H9 (cell line): ENCODE data around the gene TASOR2. TPM values are rescaled to one million over a fixed set of nuclear protein-coding genes. Genes with fewer than 3 reads are reported as not detected.
A peak's percentile ranks its signal among the peaks of the same experiment; 100 is the strongest.

Experiments
- DNase-seq: peaks from one replicate; pipeline ENCODE4 v3.0.0-alpha.2; 2017
- H2AFZ ChIP-seq: one replicate; pipeline ENCODE4 v1.6.1; 2013; ENCODE audit warnings: mild to moderate bottlenecking, low read length, control low read depth, moderate library complexity
- H2AK5ac ChIP-seq: 2 replicates; pipeline ENCODE4 v1.6.1; 2013; ENCODE audit warnings: low read length, control low read depth, mixed read lengths; ENCODE audit not compliant: insufficient read length
- H2BK120ac ChIP-seq: one replicate; pipeline ENCODE4 v1.6.1; 2013; ENCODE audit warnings: low read depth, mild to moderate bottlenecking, low read length, control low read depth, inconsistent platforms; ENCODE audit not compliant: poor library complexity, severe bottlenecking
- H2BK12ac ChIP-seq: 2 replicates; pipeline ENCODE4 v1.6.1; 2013; ENCODE audit warnings: low read length, control low read depth, mixed read lengths, low read depth; ENCODE audit not compliant: insufficient read length
- H2BK15ac ChIP-seq: 2 replicates; pipeline ENCODE4 v1.6.1; 2013; ENCODE audit warnings: low read depth, low read length, control low read depth
- H2BK20ac ChIP-seq: one replicate; pipeline ENCODE4 v1.6.1; 2013; ENCODE audit warnings: low read depth, mild to moderate bottlenecking, low read length, control low read depth, inconsistent platforms; ENCODE audit not compliant: poor library complexity, severe bottlenecking
- H2BK5ac ChIP-seq: 2 replicates; pipeline ENCODE4 v1.6.1; 2013; ENCODE audit warnings: low read length, control low read depth, mixed read lengths; ENCODE audit not compliant: insufficient read length
- H3K14ac ChIP-seq: 2 replicates; pipeline ENCODE4 v1.6.1; 2013; ENCODE audit warnings: low read length, control low read depth; ENCODE audit not compliant: insufficient read depth
- H3K18ac ChIP-seq: 2 replicates; pipeline ENCODE4 v1.6.1; 2013; ENCODE audit warnings: low read depth, mild to moderate bottlenecking, mixed read lengths, low read length, control low read depth; ENCODE audit not compliant: insufficient read length
- H3K23ac ChIP-seq: 2 replicates; pipeline ENCODE4 v1.6.1; 2013; ENCODE audit warnings: low read length, control low read depth, mixed read lengths, low read depth; ENCODE audit not compliant: insufficient read length
- H3K23me2 ChIP-seq: 2 replicates; pipeline ENCODE4 v1.6.1; 2013; ENCODE audit warnings: low read depth, mild to moderate bottlenecking, mixed read lengths, low read length, control low read depth; ENCODE audit not compliant: insufficient read length, poor library complexity, severe bottlenecking
- H3K27ac ChIP-seq: 2 replicates; pipeline ENCODE4 v1.5.1; 2013; ENCODE audit warnings: low read length, control low read depth, mixed read lengths, low read depth; ENCODE audit not compliant: insufficient read length
- H3K27me3 ChIP-seq: 2 replicates; pipeline ENCODE4 v1.6.1; 2013; ENCODE audit warnings: low read length, control low read depth, inconsistent platforms; ENCODE audit not compliant: insufficient read depth
- H3K4ac ChIP-seq: 2 replicates; pipeline ENCODE4 v1.6.1; 2013; ENCODE audit warnings: low read depth, mild to moderate bottlenecking, control low read depth, inconsistent platforms, low read length, moderate library complexity
- H3K4me1 ChIP-seq: 2 replicates; pipeline ENCODE4 v1.6.1; 2013; ENCODE audit warnings: low read length, control low read depth, inconsistent platforms; ENCODE audit not compliant: insufficient read depth
- H3K4me2 ChIP-seq: 2 replicates; pipeline ENCODE4 v1.6.1; 2013; ENCODE audit warnings: low read length, control low read depth, mixed read lengths; ENCODE audit not compliant: insufficient read length, insufficient read depth
- H3K56ac ChIP-seq: 2 replicates; pipeline ENCODE4 v1.6.1; 2013; ENCODE audit warnings: low read depth, mild to moderate bottlenecking, mixed read lengths, low read length, control low read depth; ENCODE audit not compliant: insufficient read length
- H3K79me1 ChIP-seq: 2 replicates; pipeline ENCODE4 v1.6.1; 2013; ENCODE audit warnings: low read depth, mild to moderate bottlenecking, moderate library complexity, low read length, control low read depth, inconsistent platforms; ENCODE audit not compliant: insufficient read depth, poor library complexity, severe bottlenecking
- H3K79me2 ChIP-seq: 2 replicates; pipeline ENCODE4 v1.6.1; 2013; ENCODE audit warnings: low read length, control low read depth, inconsistent platforms; ENCODE audit not compliant: insufficient read depth
- H3K9ac ChIP-seq: 2 replicates; pipeline ENCODE4 v1.6.1; 2013; ENCODE audit warnings: low read length, control low read depth, mixed read lengths; ENCODE audit not compliant: insufficient read length; ENCODE audit errors: extremely low read depth
- H3K9me3 ChIP-seq: one replicate; pipeline ENCODE4 v1.6.1; 2013; ENCODE audit warnings: low read depth, low read length, inconsistent platforms; ENCODE audit not compliant: control insufficient read depth
- H3T11ph ChIP-seq: one replicate; pipeline ENCODE4 v1.6.1; 2013; ENCODE audit warnings: mild to moderate bottlenecking, low read length, control low read depth, inconsistent platforms
- H4K20me1 ChIP-seq: one replicate; pipeline ENCODE4 v1.6.1; 2013; ENCODE audit not compliant: control insufficient read depth, insufficient read length, insufficient read depth
- H4K5ac ChIP-seq: 2 replicates; pipeline ENCODE4 v1.6.1; 2013; ENCODE audit warnings: low read depth, mild to moderate bottlenecking, mixed read lengths, low read length, control low read depth; ENCODE audit not compliant: insufficient read length
- H4K8ac ChIP-seq: replicated peaks from 2 replicates; pipeline ENCODE4 v1.6.1; 2013; ENCODE audit warnings: low read length, control low read depth, mixed read lengths, low read depth; ENCODE audit not compliant: insufficient read length
- H4K91ac ChIP-seq: 2 replicates; pipeline ENCODE4 v1.6.1; 2013; ENCODE audit warnings: low read depth, mild to moderate bottlenecking, moderate library complexity, mixed read lengths, low read length, control low read depth; ENCODE audit not compliant: insufficient read length
- H3K27ac Mint-ChIP-seq, 3 experiments: 2 replicates in 2 of 3; 3 replicates in 1 of 3; pipeline ENCODE4 v1.8.0; 2020 to 2021; ENCODE audit warnings: mixed read lengths in 3 of 3, mild to moderate bottlenecking in 1 of 3, moderate library complexity in 1 of 3
- H3K27me3 Mint-ChIP-seq: 2 replicates; pipeline ENCODE4 v1.8.0; 2021; ENCODE audit warnings: low read depth, mild to moderate bottlenecking, moderate library complexity, mixed read lengths
- H3K36me3 Mint-ChIP-seq, 3 experiments: 2 replicates in 2 of 3; 3 replicates in 1 of 3; pipeline ENCODE4 v1.8.0; 2020 to 2021; ENCODE audit warnings: low read depth in 3 of 3, mixed read lengths in 3 of 3; ENCODE audit not compliant: insufficient read depth in 1 of 3
- H3K4me1 Mint-ChIP-seq, 2 experiments: 2 replicates each; pipeline ENCODE4 v1.8.0; 2020; ENCODE audit warnings: mixed read lengths in 2 of 2
- H3K4me3 Mint-ChIP-seq, 2 experiments: 2 replicates in 1 of 2; 3 replicates in 1 of 2; pipeline ENCODE4 v1.8.0; 2020 to 2021; ENCODE audit warnings: mild to moderate bottlenecking in 2 of 2, mixed read lengths in 2 of 2, moderate library complexity in 1 of 2
- H3K9me3 Mint-ChIP-seq, 2 experiments: 2 replicates in 1 of 2; 3 replicates in 1 of 2; pipeline ENCODE4 v1.8.0; 2020; ENCODE audit warnings: mild to moderate bottlenecking in 2 of 2, mixed read lengths in 2 of 2, moderate library complexity in 1 of 2
- CTCF ChIP-seq: fragments of 200-600 bp; sonication (generic); conservative IDR thresholded peaks from 3 replicates; pipeline ENCODE4 v1.8.0; 2021; ENCODE audit warnings: antibody characterized with exemption, mild to moderate bottlenecking
- WGBS: extraction: QIAGEN DNeasy Blood & Tissue Kit; methylation state at CpG from one replicate; pipeline ENCODE4 v1.1.7; 2013; ENCODE audit warnings: missing lambda C conversion rate, low lambda C conversion rate, mixed read lengths; ENCODE audit not compliant: insufficient read length; ENCODE audit errors: extremely low coverage; 5-methylcytosine and 5-hydroxymethylcytosine counted together
- total RNA-seq: library from RNA; stranded (reverse); gene quantifications from 2 replicates; pipeline ENCODE4 v1.2.1, GENCODE V29; 2021

TASOR2 gene
- total RNA-seq, 1 experiment from 2014 or later = 64.5 TPM

- Histone ChIP-seq H3K9ac (no peak overlapping the region), H4K8ac (no peak overlapping the region), H2AFZ (no peak overlapping the region), H2BK20ac (no peak overlapping the region), H3K18ac (no peak overlapping the region), H3T11ph (no peak overlapping the region), H3K79me1 (peaks cover 2% of the 10 kb centered on the region), H2BK15ac (no peak overlapping the region), H2BK12ac (no peak overlapping the region), H3K27me3 (no peaks in the 10 kb centered on the region), H4K5ac (no peak overlapping the region), H3K23ac (no peak overlapping the region), H2AK5ac (no peak overlapping the region), H3K14ac (no peak overlapping the region), H4K20me1 (no peaks in the 10 kb centered on the region), H3K79me2 (peaks cover 30% of the 10 kb centered on the region; the same call in 1 of the 2 replicates), H2BK5ac (no peak overlapping the region), H3K9me3 (no peaks in the 10 kb centered on the region), H3K4ac (no peak overlapping the region), H3K4me2 (no peak overlapping the region), H2BK120ac (no peak overlapping the region), H3K23me2 (peaks cover under 1% of the 10 kb centered on the region), H4K91ac (no peak overlapping the region), H3K4me1 (peaks cover 4% of the 10 kb centered on the region; the same call in 1 of the 2 replicates), H3K56ac (no peak overlapping the region), H3K27ac (no peak overlapping the region)
- WGBS = no CpG with 5 or more reads among the region's 1 CpG
- no peak for DNase-seq
- Mint-ChIP-seq H3K9me3 (no peaks in the 10 kb centered on the region), H3K27me3 (no peaks in the 10 kb centered on the region), H3K27ac (peak overlapping the region in 2 of 3 experiments; percentile 31 to 79; a peak in 3 of 7 replicates), H3K4me3 (no peak overlapping the region), H3K4me1 (peaks cover 32 to 36% of the 10 kb centered on the region in 2 experiments), H3K36me3 (no peaks in the 10 kb centered on the region)
- no peak for TF ChIP-seq CTCF
These were observed 13.4 kb downstream of the TASOR2 start for GRCh38 chr10:5698062-5698461.
